GM21423 (cell line): ENCODE data around the gene APCDD1.

Experiments used
- ATAC-seq: cut with Tn5 transposase; IDR thresholded peaks from one replicate; pipeline ENCODE4 v1.9.1; 2021; ENCODE audit warnings: mild to moderate bottlenecking, moderate library complexity; ENCODE audit not compliant: unreplicated experiment

Gene APCDD1

GRCh38 chr18:10431680-10432079 is 22.8 kb upstream of the APCDD1 start:
- no peak for ATAC-seq

- ATAC-seq, result no peak
These were observed 21.7 kb upstream of the APCDD1 start for GRCh38 chr18:10432781-10433180.

GRCh38 chr18:10436160-10436559 is 18.3 kb upstream of the APCDD1 start:
- ATAC-seq, result no peak

- no peak for ATAC-seq
These were observed 16.6 kb upstream of the APCDD1 start for GRCh38 chr18:10437837-10438236.

GRCh38 chr18:10439898-10440297 is 14.5 kb upstream of the APCDD1 start:
- ATAC-seq, result no peak

- no peak for ATAC-seq
These were observed 13.6 kb upstream of the APCDD1 start for GRCh38 chr18:10440884-10441283.

GRCh38 chr18:10441472-10441871 is 13.0 kb upstream of the APCDD1 start:
- no peak for ATAC-seq

GRCh38 chr18:10442551-10442971 is 11.9 kb upstream of the APCDD1 start:
- no peak for ATAC-seq

GRCh38 chr18:10443001-10443400 is 11.4 kb upstream of the APCDD1 start:
- ATAC-seq, result no peak

- ATAC-seq, result no peak
These were observed 10.0 kb upstream of the APCDD1 start for GRCh38 chr18:10444314-10445006.

- no peak for ATAC-seq
These were observed 5.0 kb upstream of the APCDD1 start for GRCh38 chr18:10449396-10449795.

- no peak for ATAC-seq
These were observed 3.4 kb upstream of the APCDD1 start for GRCh38 chr18:10450986-10451385.

GRCh38 chr18:10453261-10453805 is 1.1 kb upstream of the APCDD1 start:
- no peak for ATAC-seq

- no peak for ATAC-seq
These were observed 484 bp downstream of the APCDD1 start for GRCh38 chr18:10454681-10455557.

- ATAC-seq, result no peak
These were observed 1.5 kb downstream of the APCDD1 start for GRCh38 chr18:10455726-10456453.

- ATAC-seq, result no peak
These were observed 2.3 kb downstream of the APCDD1 start for GRCh38 chr18:10456718-10457117.

GRCh38 chr18:10457128-10457527 is 2.7 kb downstream of the APCDD1 start:
- no peak for ATAC-seq

- no peak for ATAC-seq
These were observed 3.3 kb downstream of the APCDD1 start for GRCh38 chr18:10457767-10458166.

- no peak for ATAC-seq
These were observed 4.3 kb downstream of the APCDD1 start for GRCh38 chr18:10458691-10459090.

- ATAC-seq, result no peak
These were observed 5.2 kb downstream of the APCDD1 start for GRCh38 chr18:10459587-10459986.

- no peak for ATAC-seq
These were observed 6.1 kb downstream of the APCDD1 start for GRCh38 chr18:10460414-10461018.
